NCI-H510A treated with DMSO at 0.1 percent for 48 hours (cell line): Measurements from ENCODE around the gene UQCRC1.

Experiments
- DNase-seq: peaks from one replicate; lab custom pipeline; 2025; lab: John Stamatoyannopoulos, UW

The UQCRC1 gene

GRCh38 chr3:48633743-48634142 lies 24.3 kb upstream of the UQCRC1 start:
- DNase-seq, result no peak

GRCh38 chr3:48633256-48633655 lies 23.8 kb upstream of the UQCRC1 start:
- no peak for DNase-seq

- DNase-seq, result no peak
Measured at GRCh38 chr3:48631516-48632448, 22.3 kb upstream of the UQCRC1 start.

- DNase-seq, result no peak
Measured at GRCh38 chr3:48630833-48631232, 21.4 kb upstream of the UQCRC1 start.

- DNase-seq, result no peak
Measured at GRCh38 chr3:48630407-48630806, 21.0 kb upstream of the UQCRC1 start.

- DNase-seq, result no peak
Measured at GRCh38 chr3:48629894-48630293, 20.4 kb upstream of the UQCRC1 start.

- DNase-seq, result no peak
Measured at GRCh38 chr3:48628277-48629017, 19.0 kb upstream of the UQCRC1 start.

GRCh38 chr3:48625600-48625999 lies 16.2 kb upstream of the UQCRC1 start:
- no peak for DNase-seq

GRCh38 chr3:48624767-48625166 lies 15.3 kb upstream of the UQCRC1 start:
- no peak for DNase-seq

- DNase-seq, result peak; percentile 79
Measured at GRCh38 chr3:48623851-48624547, 14.6 kb upstream of the UQCRC1 start.

- no peak for DNase-seq
Measured at GRCh38 chr3:48621461-48621869, 12.0 kb upstream of the UQCRC1 start, which contains the start of gene TMEM89. Gene TMEM89, minus strand, starts transcription at chr3:48621769. Its CDS starts 13 bp downstream, at chr3:48621756.

- no peak for DNase-seq
Measured at GRCh38 chr3:48619541-48620524, 10.4 kb upstream of the UQCRC1 start.

GRCh38 chr3:48617559-48617958 lies 8.1 kb upstream of the UQCRC1 start:
- DNase-seq, result no peak

- DNase-seq, result no peak
Measured at GRCh38 chr3:48614044-48614443, 4.6 kb upstream of the UQCRC1 start.

GRCh38 chr3:48612309-48612708 lies 2.9 kb upstream of the UQCRC1 start:
- no peak for DNase-seq

- no peak for DNase-seq
Measured at GRCh38 chr3:48607519-48607918, 1.9 kb downstream of the UQCRC1 start.

GRCh38 chr3:48601622-48601994 lies 7.8 kb downstream of the UQCRC1 start:
- DNase-seq, result no peak

GRCh38 chr3:48600711-48601621 lies 8.5 kb downstream of the UQCRC1 start:
- no peak for DNase-seq

GRCh38 chr3:48599509-48600285 lies 9.7 kb downstream of the UQCRC1 start:
- DNase-seq, result no peak
